Measurements from ENCODE around the gene MPL. TPM values are rescaled to one million over a fixed set of nuclear protein-coding genes. Genes with fewer than 3 reads are reported as not detected.

MPL gene
- total and polyA plus RNA-seq, 2 of the 13 experiments (the other 11 are each of a cell fraction or from before 2014, with no cell fraction given): not detected

GRCh38 chr1:43348343-43348808, 10.8 kb downstream of the MPL start (continued):
- no peak for TF ChIP-seq RBM39 (IDR thresholded peaks at IDR 0.05; ENCODE audit: low read depth, low read length, poor library complexity, severe bottlenecking)
- TF ChIP-seq NFIB (CRISPR knock-in tag; IDR thresholded peaks at IDR 0.05; ENCODE audit: borderline replicate concordance): no peak
- no peak for TF ChIP-seq TRAFD1 (CRISPR knock-in tag; IDR thresholded peaks at IDR 0.05; ENCODE audit: borderline replicate concordance)
- TF ChIP-seq POLR2G (IDR thresholded peaks at IDR 0.05; ENCODE audit: low read depth, low read length): no peak
- no peak for TF ChIP-seq CEBPB (IDR thresholded peaks at IDR 0.05; ENCODE audit: borderline replicate concordance, low read depth, low read length)
- TF ChIP-seq NFIC (IDR thresholded peaks at IDR 0.05; ENCODE audit: low read length): no peak
- TF ChIP-seq CREB1 (IDR thresholded peaks at IDR 0.05): no peak
- TF ChIP-seq CREB1 (CRISPR knock-in tag; IDR thresholded peaks at IDR 0.05): no peak
- TF ChIP-seq MLLT10 (CRISPR knock-in tag; IDR thresholded peaks at IDR 0.05): no peak
- TF ChIP-seq ZNF292 (CRISPR knock-in tag; IDR thresholded peaks at IDR 0.05; ENCODE audit: borderline replicate concordance, low read depth): 0 out of 2 replicates have a peak, but pooled peaks have one; percentile 26
- no peak for TF ChIP-seq ZNF33A (CRISPR knock-in tag; IDR thresholded peaks at IDR 0.05; ENCODE audit: borderline replicate concordance)
- no peak for TF ChIP-seq AHR (CRISPR knock-in tag; IDR thresholded peaks at IDR 0.05)
- TF ChIP-seq KDM2A (CRISPR knock-in tag; IDR thresholded peaks at IDR 0.05; ENCODE audit: borderline replicate concordance, low read depth): no peak
- TF ChIP-seq ZNF3 (CRISPR knock-in tag; IDR thresholded peaks at IDR 0.05): no peak
- TF ChIP-seq ZNF329 (CRISPR knock-in tag; IDR thresholded peaks at IDR 0.05; ENCODE audit: low read depth): no peak
- TF ChIP-seq SNRNP70 (IDR thresholded peaks at IDR 0.05; ENCODE audit: low read depth, low read length): no peak
- TF ChIP-seq ZNF121 (CRISPR knock-in tag; IDR thresholded peaks at IDR 0.05): no peak
- no peak for TF ChIP-seq ZBTB49 (CRISPR knock-in tag; IDR thresholded peaks at IDR 0.05; ENCODE audit: borderline replicate concordance)
- no peak for TF ChIP-seq ZNF569 (CRISPR knock-in tag; IDR thresholded peaks at IDR 0.05; ENCODE audit: borderline replicate concordance)
- TF ChIP-seq RFX3 (CRISPR knock-in tag; IDR thresholded peaks at IDR 0.05): 0 out of 2 replicates have a peak, but pooled peaks have one; percentile 3
- TF ChIP-seq PTBP1 (IDR thresholded peaks at IDR 0.05; ENCODE audit: low read depth, low read length, poor library complexity, severe bottlenecking): no peak
- TF ChIP-seq MXD3 (CRISPR knock-in tag; IDR thresholded peaks at IDR 0.05): 0 out of 2 replicates have a peak, but pooled peaks have one; percentile 47
- TF ChIP-seq ZNF235 (CRISPR knock-in tag; IDR thresholded peaks at IDR 0.05; ENCODE audit: borderline replicate concordance): no peak
- TF ChIP-seq ZNF34 (CRISPR knock-in tag; IDR thresholded peaks at IDR 0.05; ENCODE audit: borderline replicate concordance): no peak

All from HepG2 (cell line).